ENCODE data around the gene SPDYE4.

SPDYE4 gene

GRCh38 chr17:8732406-8733085 is 25.8 kb downstream of the SPDYE4 start:
- H3K4me3 ChIP-seq (ENCODE audit: low read depth, low read length), result no peak overlapping the region
- H3K4me2 ChIP-seq (ENCODE audit: low read length), result no peak overlapping the region
- no peak overlapping the region for H3K9ac ChIP-seq
- no peak for TF ChIP-seq CTCF (IDR thresholded peaks at IDR 0.05)
- no peaks in the 10 kb centered on the region for H3K36me3 ChIP-seq (ENCODE audit: control insufficient read depth, insufficient read depth, low read length)
- no peaks in the 10 kb centered on the region for H3K9me3 ChIP-seq (ENCODE audit: control insufficient read depth, low read length)
- no peaks in the 10 kb centered on the region for H3K79me2 ChIP-seq
- no peak overlapping the region for H3K27ac ChIP-seq
- H2AFZ ChIP-seq, result no peak overlapping the region
- H3K4me1 ChIP-seq, result no peaks in the 10 kb centered on the region
- H3K27me3 ChIP-seq (ENCODE audit: control insufficient read depth, insufficient read depth, low read length), result no peaks in the 10 kb centered on the region

- TF ChIP-seq CTCF (IDR thresholded peaks at IDR 0.05), result no peak
- Histone ChIP-seq H3K36me3 (ENCODE audit: control insufficient read depth, insufficient read depth, low read length) (no peaks in the 10 kb centered on the region), H3K79me2 (no peaks in the 10 kb centered on the region), H3K4me2 (ENCODE audit: low read length) (no peak overlapping the region), H3K27me3 (ENCODE audit: control insufficient read depth, insufficient read depth, low read length) (no peaks in the 10 kb centered on the region), H3K4me3 (ENCODE audit: low read depth, low read length) (no peak overlapping the region), H2AFZ (no peak overlapping the region), H3K27ac (no peak overlapping the region), H3K9ac (no peak overlapping the region), H3K9me3 (ENCODE audit: control insufficient read depth, low read length) (no peaks in the 10 kb centered on the region), H3K4me1 (no peaks in the 10 kb centered on the region)
These were observed 28.5 kb downstream of the SPDYE4 start for GRCh38 chr17:8729860-8730259.

GRCh38 chr17:8729421-8729820 is 28.9 kb downstream of the SPDYE4 start:
- Histone ChIP-seq H2AFZ (no peak overlapping the region), H3K36me3 (ENCODE audit: control insufficient read depth, insufficient read depth, low read length) (no peaks in the 10 kb centered on the region), H3K4me3 (ENCODE audit: low read depth, low read length) (no peak overlapping the region), H3K27me3 (ENCODE audit: control insufficient read depth, insufficient read depth, low read length) (no peaks in the 10 kb centered on the region), H3K27ac (no peak overlapping the region), H3K4me2 (ENCODE audit: low read length) (no peak overlapping the region), H3K79me2 (no peaks in the 10 kb centered on the region), H3K4me1 (no peaks in the 10 kb centered on the region), H3K9ac (no peak overlapping the region), H3K9me3 (ENCODE audit: control insufficient read depth, low read length) (no peaks in the 10 kb centered on the region)
- TF ChIP-seq CTCF (IDR thresholded peaks at IDR 0.05), result no peak

- Histone ChIP-seq H2AFZ (no peak overlapping the region), H3K79me2 (no peaks in the 10 kb centered on the region), H3K4me1 (no peaks in the 10 kb centered on the region), H3K4me3 (ENCODE audit: low read depth, low read length) (no peak overlapping the region), H3K9me3 (ENCODE audit: control insufficient read depth, low read length) (no peaks in the 10 kb centered on the region), H3K27ac (no peak overlapping the region), H3K4me2 (ENCODE audit: low read length) (no peak overlapping the region), H3K9ac (no peak overlapping the region), H3K36me3 (ENCODE audit: control insufficient read depth, insufficient read depth, low read length) (no peaks in the 10 kb centered on the region), H3K27me3 (ENCODE audit: control insufficient read depth, insufficient read depth, low read length) (no peaks in the 10 kb centered on the region)
- TF ChIP-seq CTCF (IDR thresholded peaks at IDR 0.05), result no peak
These were observed 29.4 kb downstream of the SPDYE4 start for GRCh38 chr17:8728971-8729370.

GRCh38 chr17:8728251-8728938 is 30.0 kb downstream of the SPDYE4 start:
- Histone ChIP-seq H3K9me3 (ENCODE audit: control insufficient read depth, low read length) (no peaks in the 10 kb centered on the region), H3K4me3 (ENCODE audit: low read depth, low read length) (no peak overlapping the region), H3K9ac (no peak overlapping the region), H3K4me1 (no peaks in the 10 kb centered on the region), H2AFZ (no peak overlapping the region), H3K27me3 (ENCODE audit: control insufficient read depth, insufficient read depth, low read length) (no peaks in the 10 kb centered on the region), H3K36me3 (ENCODE audit: control insufficient read depth, insufficient read depth, low read length) (no peaks in the 10 kb centered on the region), H3K27ac (no peak overlapping the region), H3K79me2 (no peaks in the 10 kb centered on the region), H3K4me2 (ENCODE audit: low read length) (no peak overlapping the region)
- TF ChIP-seq CTCF (IDR thresholded peaks at IDR 0.05), result no peak

Data from parathyroid adenoma (tissue), 2 donors.